Measurements from ENCODE around the gene KCNQ4. TPM values are rescaled to one million over a fixed set of nuclear protein-coding genes. Genes with fewer than 3 reads are reported as not detected.

Gene KCNQ4
- total and polyA plus RNA-seq, 2 donors: 2.0 to 13.1 TPM

DNA sequence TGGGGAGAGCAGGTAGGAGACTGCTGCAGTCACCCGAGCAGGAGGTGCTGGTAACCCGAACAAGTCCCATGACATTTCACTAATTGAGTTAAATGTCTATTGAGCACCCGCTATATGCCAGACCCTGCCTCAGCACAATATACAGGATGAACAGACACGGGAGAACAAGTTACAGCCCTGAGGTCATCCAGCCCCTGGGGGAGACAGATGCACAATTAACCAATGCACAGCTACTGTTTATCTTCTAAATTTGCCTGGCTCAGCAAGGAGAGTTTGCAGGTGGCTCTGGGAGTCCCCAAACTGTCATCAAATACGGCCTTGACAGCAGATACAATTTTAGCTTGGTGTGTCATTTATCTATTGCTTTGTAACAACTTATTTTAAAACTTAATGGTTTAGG, 60.5 kb downstream of the KCNQ4 start:
- Histone ChIP-seq H3K4me1 (ENCODE audit: insufficient read depth) (no peaks in the 10 kb centered on the region), H3K27ac (ENCODE audit: low read depth) (no peak overlapping the region), H3K36me3 (ENCODE audit: insufficient read depth) (no peaks in the 10 kb centered on the region), H3K4me3 (ENCODE audit: low read depth, low read length) (no peak overlapping the region)
- DNase-seq (ENCODE audit: extremely low spot score): no peak
- WGBS: 77% methylated on average over 5 of the region's 5 CpGs

- Histone ChIP-seq H3K27ac (ENCODE audit: low read depth) (no peak overlapping the region), H3K36me3 (ENCODE audit: insufficient read depth) (no peaks in the 10 kb centered on the region), H3K4me3 (ENCODE audit: low read depth, low read length) (no peak overlapping the region), H3K4me1 (ENCODE audit: insufficient read depth) (no peaks in the 10 kb centered on the region)
- no peak for DNase-seq (ENCODE audit: extremely low spot score)
- WGBS: 76% methylated on average over 9 of the region's 9 CpGs
These were observed 61.6 kb downstream of the KCNQ4 start for GRCh38 chr1:40844887-40845878.

GRCh38 chr1:40845895-40846294, 62.3 kb downstream of the KCNQ4 start:
- Histone ChIP-seq H3K27ac (ENCODE audit: low read depth) (no peak overlapping the region), H3K4me1 (ENCODE audit: insufficient read depth) (no peaks in the 10 kb centered on the region), H3K36me3 (ENCODE audit: insufficient read depth) (no peaks in the 10 kb centered on the region), H3K4me3 (ENCODE audit: low read depth, low read length) (no peak overlapping the region)
- WGBS: 98% methylated on average over 1 of the region's 1 CpG
- no peak for DNase-seq (ENCODE audit: extremely low spot score)

GRCh38 chr1:40847023-40847745, 63.6 kb downstream of the KCNQ4 start:
- 77% methylated on average over 6 of the region's 6 CpGs for WGBS
- H3K27ac ChIP-seq (ENCODE audit: low read depth): no peak overlapping the region
- no peak for DNase-seq (ENCODE audit: extremely low spot score)
- no peak overlapping the region for H3K4me3 ChIP-seq (ENCODE audit: low read depth, low read length)
- H3K36me3 ChIP-seq (ENCODE audit: insufficient read depth): no peaks in the 10 kb centered on the region
- H3K4me1 ChIP-seq (ENCODE audit: insufficient read depth): no peaks in the 10 kb centered on the region

GRCh38 chr1:40848530-40849189, 65.1 kb downstream of the KCNQ4 start:
- 49% methylated on average over 6 of the region's 6 CpGs for WGBS
- no peak overlapping the region for H3K4me3 ChIP-seq (ENCODE audit: low read depth, low read length)
- no peak overlapping the region for H3K27ac ChIP-seq (ENCODE audit: low read depth)
- H3K36me3 ChIP-seq (ENCODE audit: insufficient read depth): no peaks in the 10 kb centered on the region
- no peak for DNase-seq (ENCODE audit: extremely low spot score)
- no peaks in the 10 kb centered on the region for H3K4me1 ChIP-seq (ENCODE audit: insufficient read depth)

DNA sequence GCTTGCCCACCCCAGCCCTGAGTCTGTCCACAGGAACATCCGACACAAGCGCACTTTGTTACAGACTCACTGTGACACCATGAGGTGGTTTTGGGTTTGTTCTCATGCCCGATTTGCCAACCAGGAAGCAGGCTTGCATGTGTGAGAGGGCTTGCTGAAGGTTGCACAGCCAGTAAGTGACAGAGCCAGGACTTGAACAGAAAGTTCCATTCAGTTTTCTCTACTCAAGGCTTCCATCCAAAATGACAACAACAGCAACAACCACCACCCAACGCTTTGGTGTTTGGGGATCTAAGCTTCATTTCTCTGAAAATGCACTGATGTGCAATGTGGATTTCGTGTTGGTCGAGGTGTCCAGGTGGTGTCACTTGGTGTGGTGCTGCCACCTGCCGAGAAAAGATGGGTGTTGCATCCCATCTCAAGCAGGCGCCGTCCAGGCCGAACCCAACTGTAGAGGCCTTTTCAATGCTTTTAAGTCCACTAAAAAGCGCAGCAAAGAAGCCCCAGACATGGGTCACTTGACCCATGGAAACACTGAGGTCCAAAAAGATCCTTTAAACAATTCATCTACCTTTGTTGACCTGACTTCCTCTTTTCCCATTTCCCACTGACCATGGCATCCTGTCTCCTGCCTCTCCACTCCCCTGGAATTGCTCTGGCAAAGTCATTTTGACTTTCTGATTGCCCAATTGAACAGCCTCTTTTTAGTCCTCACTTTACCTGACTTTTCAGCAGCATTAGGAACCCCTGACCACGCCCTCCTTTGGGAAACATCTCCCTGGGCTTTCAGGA, 66.4 kb downstream of the KCNQ4 start:
- Histone ChIP-seq H3K4me3 (ENCODE audit: low read depth, low read length) (no peak overlapping the region), H3K27ac (ENCODE audit: low read depth) (no peak overlapping the region), H3K4me1 (ENCODE audit: insufficient read depth) (no peaks in the 10 kb centered on the region), H3K36me3 (ENCODE audit: insufficient read depth) (no peaks in the 10 kb centered on the region)
- no peak for DNase-seq (ENCODE audit: extremely low spot score)
- WGBS: 23% methylated on average over 12 of the region's 12 CpGs

GRCh38 chr1:40851643-40852042, 68.1 kb downstream of the KCNQ4 start:
- no peak overlapping the region for H3K4me3 ChIP-seq (ENCODE audit: low read depth, low read length)
- H3K36me3 ChIP-seq (ENCODE audit: insufficient read depth): no peaks in the 10 kb centered on the region
- WGBS: 87% methylated on average over 6 of the region's 6 CpGs
- H3K4me1 ChIP-seq (ENCODE audit: insufficient read depth): no peaks in the 10 kb centered on the region
- DNase-seq (ENCODE audit: extremely low spot score): no peak
- no peak overlapping the region for H3K27ac ChIP-seq (ENCODE audit: low read depth)

DNA sequence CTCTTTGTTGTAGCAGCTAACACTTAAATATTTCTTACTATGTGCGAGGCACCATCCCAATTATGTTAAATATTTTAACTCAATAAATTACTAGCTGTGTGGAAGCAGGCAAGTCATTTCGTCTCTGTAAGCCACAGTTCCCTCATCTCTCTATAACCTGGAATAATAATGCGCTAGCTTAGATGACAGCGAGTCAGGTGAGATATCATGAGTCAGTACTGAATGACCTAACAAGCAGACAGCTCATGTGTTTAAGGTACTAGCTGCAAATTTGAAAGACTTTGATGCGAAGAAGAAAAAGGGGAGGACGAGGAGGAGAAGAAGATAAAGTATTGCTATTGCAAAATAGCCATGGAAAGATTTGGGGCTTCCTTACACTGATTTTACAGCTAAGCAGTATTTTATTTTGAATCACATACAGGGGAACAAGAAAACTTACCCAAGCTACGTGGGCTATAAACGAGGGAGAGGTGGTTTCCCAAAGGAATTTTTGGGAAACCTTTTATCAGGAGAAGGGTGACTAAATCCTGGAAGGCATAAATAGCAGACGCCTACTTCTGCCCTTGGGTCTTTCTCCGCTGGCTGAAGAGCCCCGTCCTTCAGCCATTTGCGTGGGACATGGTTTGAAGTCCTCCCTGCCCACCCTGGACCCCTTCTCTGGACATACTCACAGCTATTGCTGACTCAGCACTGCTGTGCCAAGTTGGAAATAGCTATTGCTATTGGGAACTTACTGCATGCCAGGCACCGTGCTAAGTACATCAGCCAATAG, 69.7 kb downstream of the KCNQ4 start:
- Histone ChIP-seq H3K4me1 (ENCODE audit: insufficient read depth) (no peaks in the 10 kb centered on the region), H3K27ac (ENCODE audit: low read depth) (no peak overlapping the region), H3K36me3 (ENCODE audit: insufficient read depth) (no peaks in the 10 kb centered on the region), H3K4me3 (ENCODE audit: low read depth, low read length) (no peak overlapping the region)
- WGBS: 78% methylated on average over 13 of the region's 13 CpGs
- DNase-seq (ENCODE audit: extremely low spot score): no peak

DNA sequence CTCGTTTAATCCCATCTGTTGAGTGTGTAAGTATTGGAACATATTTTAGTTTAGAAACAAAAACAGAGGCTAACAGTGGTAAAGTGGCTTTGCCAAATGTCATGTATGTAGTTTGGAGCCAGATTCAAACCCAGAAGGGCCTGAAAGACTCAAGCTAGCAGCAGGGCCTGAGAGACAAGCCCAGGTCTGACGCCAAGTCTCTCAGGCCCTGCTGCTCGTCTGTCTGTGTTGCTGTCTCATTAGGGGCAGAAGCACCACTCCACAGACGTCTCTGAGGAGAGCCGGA, 70.2 kb downstream of the KCNQ4 start:
- Histone ChIP-seq H3K36me3 (ENCODE audit: insufficient read depth) (no peaks in the 10 kb centered on the region), H3K4me3 (ENCODE audit: low read depth, low read length) (no peak overlapping the region), H3K4me1 (ENCODE audit: insufficient read depth) (no peaks in the 10 kb centered on the region), H3K27ac (ENCODE audit: low read depth) (no peak overlapping the region)
- 54% methylated on average over 5 of the region's 5 CpGs for WGBS
- no peak for DNase-seq (ENCODE audit: extremely low spot score)

DNA sequence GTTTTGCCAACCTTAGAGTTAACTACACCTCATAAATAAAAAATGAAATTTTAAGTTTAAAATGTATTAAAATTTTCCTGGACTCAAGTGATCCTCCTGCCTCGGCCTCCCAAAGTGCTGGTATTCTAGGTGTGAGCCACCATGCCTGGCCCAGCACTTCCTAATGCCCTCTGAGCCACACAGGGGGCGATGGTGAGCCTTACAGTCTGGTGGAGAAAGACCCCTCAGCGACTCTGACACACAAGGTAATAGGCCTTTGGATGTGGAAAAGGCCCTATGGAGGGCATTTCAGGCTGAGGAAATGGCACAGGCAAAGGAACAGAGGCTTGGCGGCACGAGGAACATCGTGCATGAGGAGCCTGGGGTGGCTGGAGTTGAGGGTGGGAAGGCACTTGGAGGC, 71.9 kb downstream of the KCNQ4 start:
- Histone ChIP-seq H3K36me3 (ENCODE audit: insufficient read depth) (no peaks in the 10 kb centered on the region), H3K4me1 (ENCODE audit: insufficient read depth) (no peaks in the 10 kb centered on the region), H3K4me3 (ENCODE audit: low read depth, low read length) (no peak overlapping the region), H3K27ac (ENCODE audit: low read depth) (no peak overlapping the region)
- DNase-seq (ENCODE audit: extremely low spot score): no peak
- WGBS: 82% methylated on average over 6 of the region's 6 CpGs

GRCh38 chr1:40856116-40856515, 72.5 kb downstream of the KCNQ4 start:
- no peak for DNase-seq (ENCODE audit: extremely low spot score)
- no peaks in the 10 kb centered on the region for H3K36me3 ChIP-seq (ENCODE audit: insufficient read depth)
- H3K27ac ChIP-seq (ENCODE audit: low read depth): no peak overlapping the region
- H3K4me3 ChIP-seq (ENCODE audit: low read depth, low read length): no peak overlapping the region
- WGBS: 88% methylated on average over 3 of the region's 3 CpGs
- no peaks in the 10 kb centered on the region for H3K4me1 ChIP-seq (ENCODE audit: insufficient read depth)

GRCh38 chr1:40856656-40857302, 73.2 kb downstream of the KCNQ4 start:
- Histone ChIP-seq H3K4me1 (ENCODE audit: insufficient read depth) (no peaks in the 10 kb centered on the region), H3K4me3 (ENCODE audit: low read depth, low read length) (no peak overlapping the region), H3K27ac (ENCODE audit: low read depth) (no peak overlapping the region), H3K36me3 (ENCODE audit: insufficient read depth) (no peaks in the 10 kb centered on the region)
- DNase-seq (ENCODE audit: extremely low spot score): no peak
- WGBS: 89% methylated on average over 9 of the region's 9 CpGs
